Neural cell (in vitro differentiated cells): ENCODE measurements around the gene IWS1. TPM values are rescaled to one million over a fixed set of nuclear protein-coding genes. Genes with fewer than 3 reads are reported as not detected.

Experiments
- H2AFZ ChIP-seq: fragments of 200-600, 300-800 bp; sonication (generic), shearing (Covaris generic); 2 replicates; pipeline ENCODE4 v1.6.0; 2014; ENCODE audit warnings: low read depth, mild to moderate bottlenecking, antibody characterized with exemption, low read length, moderate library complexity
- H3F3A ChIP-seq: fragments of 200-600 bp; shearing (Covaris generic); 2 replicates; pipeline ENCODE4 v1.6.1; 2016; ENCODE audit warnings: mild to moderate bottlenecking, moderate library complexity, mixed read lengths, antibody characterized with exemption, low read length; ENCODE audit not compliant: insufficient read depth, poor library complexity, severe bottlenecking
- H3K27ac ChIP-seq: fragments of 200-600, 300-800 bp; sonication (generic), shearing (Covaris generic); 2 replicates; pipeline ENCODE4 v1.5.1; 2014; ENCODE audit warnings: mild to moderate bottlenecking, low read length, moderate library complexity
- H3K27me3 ChIP-seq: fragments of 300-800, 200-600 bp; sonication (generic), shearing (Covaris generic); 2 replicates; pipeline ENCODE4 v1.6.0; 2014; ENCODE audit warnings: mild to moderate bottlenecking, low read depth, low read length, moderate library complexity; ENCODE audit not compliant: insufficient read depth
- H3K36me3 ChIP-seq: fragments of 300-800, 200-600 bp; sonication (generic), shearing (Covaris generic); 2 replicates; pipeline ENCODE4 v1.5.1; 2014; ENCODE audit warnings: mild to moderate bottlenecking, antibody characterized with exemption, low read length, moderate library complexity; ENCODE audit not compliant: insufficient read depth
- H3K4me2 ChIP-seq: fragments of 300-800, 200-600 bp; sonication (generic), shearing (Covaris generic); 2 replicates; pipeline ENCODE4 v1.6.0; 2014; ENCODE audit warnings: mild to moderate bottlenecking, low read length
- H3K4me3 ChIP-seq: fragments of 300-800, 200-600 bp; sonication (generic), shearing (Covaris generic); 2 replicates; pipeline ENCODE4 v1.5.1; 2014; ENCODE audit warnings: mild to moderate bottlenecking, low read length, moderate library complexity
- H3K79me2 ChIP-seq: fragments of 200-600 bp; shearing (Covaris generic); replicated peaks from 2 replicates; pipeline ENCODE4 v1.6.0; 2014; ENCODE audit warnings: mild to moderate bottlenecking, low read length, moderate library complexity; ENCODE audit not compliant: insufficient read depth
- H3K9ac ChIP-seq: fragments of 300-800, 200-600 bp; sonication (generic), shearing (Covaris generic); 2 replicates; pipeline ENCODE4 v1.6.1; 2016; ENCODE audit warnings: mild to moderate bottlenecking, low read length, mixed read lengths
- H3K9me2 ChIP-seq: fragments of 200-600 bp; shearing (Covaris generic); 2 replicates; pipeline ENCODE4 v1.6.1; 2016; ENCODE audit warnings: mild to moderate bottlenecking, low read length, mixed read lengths; ENCODE audit not compliant: insufficient read depth
- H3K9me3 ChIP-seq: fragments of 200-600, 300-800 bp; sonication (generic), shearing (Covaris generic); 2 replicates; pipeline ENCODE4 v1.6.1; 2016; ENCODE audit warnings: mild to moderate bottlenecking, mixed run types, low read length, moderate library complexity, mixed read lengths
- H4K20me1 ChIP-seq: fragments of 200-600 bp; shearing (Covaris generic); 2 replicates; pipeline ENCODE4 v1.6.1; 2016; ENCODE audit warnings: mild to moderate bottlenecking, mixed run types; ENCODE audit not compliant: insufficient read depth
- CTCF ChIP-seq: fragments of 450-650 bp; IDR thresholded peaks from 2 replicates; pipeline ENCODE4 v1.5.1; 2014; ENCODE audit warnings: antibody characterized with exemption, mild to moderate bottlenecking, moderate library complexity; ENCODE audit not compliant: poor library complexity, severe bottlenecking
- EP300 ChIP-seq: fragments of 450-650 bp; conservative IDR thresholded peaks from 2 replicates; pipeline ENCODE4 v1.6.1; 2014; ENCODE audit warnings: antibody characterized with exemption, mild to moderate bottlenecking, moderate library complexity; ENCODE audit not compliant: poor library complexity, severe bottlenecking
- EZH2 ChIP-seq: fragments of 200-600, 300-800 bp; shearing (Covaris generic), sonication (generic); IDR thresholded peaks from 2 replicates; pipeline ENCODE4 v1.6.1; 2014; ENCODE audit warnings: antibody characterized with exemption, low read length, borderline replicate concordance, mild to moderate bottlenecking; ENCODE audit not compliant: insufficient read depth, poor library complexity, severe bottlenecking
- POLR2AphosphoS5 ChIP-seq: IDR thresholded peaks from 2 replicates; pipeline ENCODE4 v1.6.1; 2012
- REST ChIP-seq: IDR thresholded peaks from 2 replicates; pipeline ENCODE4 v1.6.1; 2012; ENCODE audit warnings: borderline replicate concordance
- TAF1 ChIP-seq: IDR thresholded peaks from 2 replicates; pipeline ENCODE4 v1.6.1; 2012; ENCODE audit warnings: low read depth
- polyA plus RNA-seq: library from polyadenylated mRNA; depleted of rRNA; stranded (reverse); fragments of >200 nt; gene quantifications from 2 replicates; pipeline ENCODE4 v1.2.3, GENCODE V29; 2014

IWS1 gene
- polyA plus RNA-seq, 1 donor from 2014 or later = 49.3 TPM

GRCh38 chr2:127541809-127542208, 15.5 kb upstream of the IWS1 start:
- no peaks in the 10 kb centered on the region for H3K36me3 ChIP-seq
- TF ChIP-seq EZH2 (no peak), REST (no peak)

GRCh38 chr2:127537644-127538043, 11.4 kb upstream of the IWS1 start:
- Histone ChIP-seq H3K9ac (no peak overlapping the region), H3K27ac (no peak overlapping the region), H3K27me3 (no peaks in the 10 kb centered on the region), H2AFZ (no peak overlapping the region), H3K36me3 (no peaks in the 10 kb centered on the region), H4K20me1 (no peaks in the 10 kb centered on the region), H3K4me3 (no peak overlapping the region), H3F3A (no peaks in the 10 kb centered on the region), H3K4me2 (no peak overlapping the region), H3K9me2 (no peaks in the 10 kb centered on the region), H3K79me2 (no peaks in the 10 kb centered on the region), H3K9me3 (no peaks in the 10 kb centered on the region)
- TF ChIP-seq REST (no peak), CTCF (no peak), POLR2AphosphoS5 (no peak), TAF1 (no peak), EZH2 (no peak), EP300 (no peak)

More at GRCh38 chr2:127541809-127542208, 15.5 kb upstream of the IWS1 start:
- Histone ChIP-seq H3K27me3 (no peaks in the 10 kb centered on the region), H2AFZ (no peak overlapping the region), H4K20me1 (no peaks in the 10 kb centered on the region), H3K9ac (no peak overlapping the region), H3K4me2 (no peak overlapping the region), H3F3A (no peaks in the 10 kb centered on the region), H3K9me2 (no peaks in the 10 kb centered on the region), H3K9me3 (no peaks in the 10 kb centered on the region), H3K4me3 (no peak overlapping the region), H3K79me2 (no peaks in the 10 kb centered on the region), H3K27ac (no peak overlapping the region)
